Subcutaneous abdominal adipose tissue (tissue), 5 donors: Measurements from ENCODE around the gene S100Z.
"Not testable (repeated sequence)": the region's sequence is repeated elsewhere in the genome, so short reads cannot be mapped to it uniquely, and the experiment has no call there.

Experiments used
- H3K27ac ChIP-seq: one replicate; pipeline ENCODE4 v1.7.0; 2013; ENCODE audit warnings: low read depth, mild to moderate bottlenecking, inconsistent platforms, low read length, moderate library complexity
- H3K27me3 ChIP-seq, 5 donors: one replicate each; pipeline ENCODE4 v1.7.0; 2013; ENCODE audit warnings: low read length in 5 of 5, inconsistent platforms in 1 of 5; ENCODE audit not compliant: control insufficient read depth in 5 of 5, insufficient read depth in 4 of 5
- H3K36me3 ChIP-seq, 5 donors: one replicate each; pipeline ENCODE4 v1.7.0; 2013; ENCODE audit warnings: low read length in 5 of 5; ENCODE audit not compliant: control insufficient read depth in 5 of 5, insufficient read depth in 5 of 5
- H3K4me1 ChIP-seq, 5 donors: one replicate each; pipeline ENCODE4 v1.7.0; 2013; ENCODE audit warnings: low read length in 5 of 5, mild to moderate bottlenecking in 3 of 5, moderate library complexity in 1 of 5; ENCODE audit not compliant: control insufficient read depth in 5 of 5, insufficient read depth in 5 of 5
- H3K4me3 ChIP-seq, 5 donors: one replicate each; pipeline ENCODE4 v1.7.0; 2013; ENCODE audit warnings: low read length in 5 of 5, low read depth in 1 of 5
- H3K9ac ChIP-seq, 5 donors: one replicate each; pipeline ENCODE4 v1.7.0; 2013; ENCODE audit warnings: low read length in 5 of 5, mild to moderate bottlenecking in 4 of 5, moderate library complexity in 3 of 5
- H3K9me3 ChIP-seq, 5 donors: one replicate each; pipeline ENCODE4 v1.7.0; 2013; ENCODE audit warnings: low read length in 5 of 5; ENCODE audit not compliant: control insufficient read depth in 5 of 5
- donor health status: healthy.
- donor health status: healthy.
- donor health status: healthy.
- donor health status: healthy.
- donor health status: healthy.

Gene S100Z

DNA sequence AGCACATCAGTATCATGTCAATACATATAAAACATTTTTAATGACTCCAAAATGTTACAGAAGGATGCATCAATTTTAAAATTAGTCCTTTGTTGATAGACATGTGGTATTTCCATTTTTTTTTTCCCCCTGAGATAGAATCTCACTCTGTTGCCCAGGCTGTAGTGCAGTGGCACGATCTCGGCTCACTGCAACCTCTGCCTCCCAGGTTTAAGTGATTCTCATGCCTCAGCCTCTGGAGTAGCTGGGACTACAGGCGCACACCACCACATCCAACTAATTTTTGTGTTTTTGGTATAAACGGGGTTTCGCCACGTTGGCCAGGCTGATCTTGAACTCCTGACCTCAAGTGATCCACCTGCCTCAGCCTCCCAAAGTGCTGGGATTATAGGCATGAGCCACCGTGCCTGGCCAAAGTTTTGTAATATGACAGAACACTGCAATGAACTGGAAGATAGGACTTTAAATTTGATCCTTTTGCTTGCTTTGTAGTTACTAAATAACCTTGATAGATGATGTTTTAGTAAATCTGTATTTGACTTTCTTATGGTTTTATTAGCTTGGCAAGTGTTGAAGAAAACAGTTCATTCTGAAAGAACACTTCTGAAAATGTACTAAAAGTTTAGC lies 27.6 kb upstream of the S100Z start:
- H3K9ac ChIP-seq, H3K36me3 ChIP-seq, H3K4me3 ChIP-seq, H3K27ac ChIP-seq, H3K9me3 ChIP-seq: not testable (repeated sequence)
- Histone ChIP-seq H3K4me1 (peaks cover 0 to 21% (median 17%) of the 10 kb centered on the region in 5 donors), H3K27me3 (peaks cover 12 to 18% (median 16%) of the 10 kb centered on the region in 5 donors)

DNA sequence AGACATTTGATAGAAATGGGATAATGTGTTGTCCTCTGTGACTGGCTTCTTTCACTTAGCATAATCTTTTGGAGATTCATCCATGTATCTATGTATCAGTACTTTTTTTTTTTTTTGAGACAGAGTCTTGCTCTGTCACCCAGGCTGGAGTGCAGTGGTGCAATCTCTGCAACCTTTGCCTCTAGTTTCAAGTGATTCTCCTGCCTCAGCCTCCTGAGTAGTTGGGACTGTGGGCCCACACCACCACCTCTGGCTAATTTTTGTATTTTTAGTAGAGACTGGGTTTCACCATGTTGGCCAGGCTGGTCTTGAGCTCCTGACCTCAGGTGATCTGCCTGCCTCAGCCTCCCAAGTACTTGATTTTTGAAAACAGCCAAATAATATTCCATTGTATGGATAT lies 23.4 kb upstream of the S100Z start:
- H3K9me3 ChIP-seq, H3K9ac ChIP-seq, H3K36me3 ChIP-seq, H3K4me3 ChIP-seq, H3K27me3 ChIP-seq, H3K4me1 ChIP-seq, H3K27ac ChIP-seq: not testable (repeated sequence)

DNA sequence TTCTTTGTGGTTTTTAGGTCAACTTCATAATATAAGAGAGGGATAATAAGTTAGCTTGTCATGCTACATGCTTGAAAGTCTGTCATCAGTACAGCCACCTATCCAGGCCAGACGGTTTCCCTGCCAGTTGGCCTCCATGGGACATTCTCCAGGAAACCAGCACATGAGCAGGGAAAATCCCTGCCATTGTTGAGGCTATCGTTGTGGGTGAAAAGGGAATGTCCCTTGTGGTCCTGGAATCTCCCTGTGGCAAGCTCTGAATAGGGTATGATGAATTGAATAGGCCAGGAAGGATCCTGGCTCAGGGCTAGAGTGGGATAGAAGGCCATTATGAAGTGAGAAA lies 18.7 kb upstream of the S100Z start:
- H3K27ac ChIP-seq = no peak overlapping the region
- H3K9me3 ChIP-seq = no peaks in the 10 kb centered on the region
- no peak overlapping the region for H3K4me3 ChIP-seq

DNA sequence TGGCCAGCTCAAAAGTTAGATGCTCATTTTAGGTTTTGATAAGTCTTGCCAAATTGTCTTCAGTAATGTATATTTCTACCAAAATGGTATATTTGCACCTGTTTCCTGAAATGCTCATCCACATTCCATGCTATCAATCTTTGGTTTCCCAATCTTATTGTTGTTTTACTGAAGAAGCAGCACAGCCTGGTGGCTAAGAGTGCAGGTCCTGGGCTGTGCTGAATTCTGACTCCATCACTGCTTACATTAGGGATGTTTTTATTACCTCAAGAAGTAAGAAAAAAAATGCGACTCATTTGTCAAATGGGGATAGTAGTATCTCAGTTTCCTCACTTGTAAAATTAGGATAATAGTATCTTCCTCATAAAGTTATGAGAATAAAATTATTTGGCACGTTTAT lies 13.6 kb upstream of the S100Z start:
- no peak overlapping the region for H3K27ac ChIP-seq
- H3K9ac ChIP-seq = no peak overlapping the region
- H3K27me3 ChIP-seq = no peaks in the 10 kb centered on the region
- no peaks in the 10 kb centered on the region for H3K36me3 ChIP-seq
- H3K4me1 ChIP-seq = peaks cover 0 to 3% (median 0%) of the 10 kb centered on the region in 5 donors
- no peaks in the 10 kb centered on the region for H3K9me3 ChIP-seq
- H3K4me3 ChIP-seq = no peak overlapping the region

More for the DNA sequence above, 18.7 kb upstream of the S100Z start:
- H3K4me1 ChIP-seq = peaks cover 0 to 7% (median 0%) of the 10 kb centered on the region in 5 donors
- no peaks in the 10 kb centered on the region for H3K27me3 ChIP-seq
- H3K36me3 ChIP-seq = no peaks in the 10 kb centered on the region
- H3K9ac ChIP-seq = no peak overlapping the region

DNA sequence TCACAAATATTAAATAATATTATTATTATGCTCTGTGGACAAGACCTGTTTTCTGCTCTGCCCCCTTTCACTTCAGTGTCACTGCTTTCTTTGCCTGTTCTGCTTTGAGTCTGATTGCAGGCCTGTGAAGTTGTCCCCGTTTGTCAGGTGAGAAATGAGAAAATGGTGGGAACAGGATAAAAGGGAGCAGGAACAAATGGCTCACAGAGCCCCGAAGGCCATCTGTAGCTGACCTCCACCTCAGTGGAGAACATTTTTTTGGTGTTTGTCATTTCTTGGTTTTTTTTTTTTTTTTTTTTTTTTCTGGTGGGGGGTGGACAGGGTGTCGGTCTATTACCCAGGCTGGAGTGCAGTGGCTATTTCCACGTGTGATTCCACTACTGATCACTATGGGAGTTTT lies 13.2 kb upstream of the S100Z start:
- Histone ChIP-seq H3K36me3 (no peaks in the 10 kb centered on the region), H3K27me3 (no peaks in the 10 kb centered on the region), H3K27ac (no peak overlapping the region), H3K9ac (no peak overlapping the region), H3K4me3 (no peak overlapping the region), H3K9me3 (no peaks in the 10 kb centered on the region), H3K4me1 (no peaks in the 10 kb centered on the region)

DNA sequence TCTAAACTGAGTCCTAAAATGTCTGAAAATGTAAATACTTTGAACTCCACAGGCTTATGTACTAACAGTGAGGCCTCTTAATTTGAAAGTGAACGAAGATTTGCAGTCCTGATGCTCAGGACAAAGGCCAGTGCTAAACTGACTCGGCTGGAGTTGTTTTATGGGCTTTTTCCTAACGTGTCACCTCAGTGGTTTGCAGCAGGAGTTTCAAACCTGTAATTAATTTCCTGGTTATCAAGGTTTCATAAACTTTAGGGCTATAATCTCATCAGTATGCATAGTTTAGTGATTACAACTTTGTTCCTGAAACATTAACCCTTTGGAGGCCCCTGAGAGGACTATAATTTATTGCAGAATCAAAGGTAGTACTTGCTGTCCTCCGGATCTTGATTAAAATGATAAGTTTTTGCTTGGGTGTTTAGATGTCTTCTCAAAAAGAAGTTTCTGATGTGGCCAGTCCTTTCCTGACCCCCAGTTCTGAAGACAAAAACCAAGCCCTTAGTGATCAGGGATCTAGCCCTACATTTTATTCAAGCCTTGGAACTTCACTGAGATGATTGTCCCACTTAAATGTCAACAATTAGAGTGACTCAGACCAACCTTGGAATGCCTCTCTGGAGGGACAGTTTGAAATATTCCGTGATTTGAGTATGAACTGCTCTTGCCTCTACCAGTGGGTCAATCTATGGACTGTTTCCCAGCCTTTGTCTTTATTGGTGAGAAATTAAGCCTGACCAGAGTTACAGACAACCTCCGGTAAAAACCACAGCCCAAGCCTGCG lies 11.1 kb upstream of the S100Z start:
- Histone ChIP-seq H3K27ac (no peak overlapping the region), H3K27me3 (no peaks in the 10 kb centered on the region), H3K36me3 (no peaks in the 10 kb centered on the region), H3K9ac (no peak overlapping the region), H3K9me3 (no peaks in the 10 kb centered on the region), H3K4me3 (no peak overlapping the region), H3K4me1 (no peaks in the 10 kb centered on the region)

DNA sequence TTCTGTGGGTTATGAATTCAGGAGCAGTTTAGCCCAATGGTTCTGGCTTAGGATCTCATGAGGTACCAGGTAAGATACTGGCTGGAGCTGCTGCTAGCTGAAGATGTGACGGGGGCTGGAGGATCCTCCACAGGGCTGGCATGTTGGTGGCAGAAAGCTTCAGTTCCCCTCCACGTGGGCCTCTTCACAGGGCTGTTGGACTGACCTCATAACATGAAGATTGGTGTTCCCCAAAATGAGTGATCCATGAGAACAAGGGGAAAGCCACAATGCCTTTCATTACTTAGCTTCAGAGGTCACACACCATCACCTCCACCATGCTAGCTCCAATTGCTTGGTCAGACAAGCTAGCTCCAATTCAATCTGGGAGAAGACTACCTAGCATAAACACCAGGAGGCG lies 8.5 kb upstream of the S100Z start:
- H3K27ac ChIP-seq = no peak overlapping the region
- no peaks in the 10 kb centered on the region for H3K36me3 ChIP-seq
- peaks cover 0 to 7% (median 0%) of the 10 kb centered on the region in 5 donors for H3K4me1 ChIP-seq
- no peak overlapping the region for H3K9ac ChIP-seq
- no peaks in the 10 kb centered on the region for H3K9me3 ChIP-seq
- H3K4me3 ChIP-seq = no peak overlapping the region
- no peaks in the 10 kb centered on the region for H3K27me3 ChIP-seq

DNA sequence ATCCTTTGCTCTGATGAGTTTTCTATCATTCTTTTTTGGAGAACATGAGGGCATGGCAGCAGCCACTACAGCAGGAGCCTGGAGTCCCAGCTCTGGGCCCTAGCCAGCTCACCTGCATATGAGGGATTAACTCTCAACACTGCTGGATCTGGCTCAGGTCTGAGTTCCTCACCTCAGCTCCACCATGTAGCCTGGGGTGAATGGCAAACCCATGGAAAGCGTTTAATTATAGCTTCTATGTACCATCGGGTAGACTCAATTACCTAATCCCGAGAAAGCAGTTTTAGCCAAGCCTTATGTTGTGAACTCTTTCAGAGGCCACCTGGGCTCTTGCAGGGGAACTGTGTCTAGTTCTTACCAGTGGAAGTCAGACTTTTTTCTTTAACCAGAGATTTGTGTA lies 3.9 kb upstream of the S100Z start:
- H3K27ac ChIP-seq = no peak overlapping the region

DNA sequence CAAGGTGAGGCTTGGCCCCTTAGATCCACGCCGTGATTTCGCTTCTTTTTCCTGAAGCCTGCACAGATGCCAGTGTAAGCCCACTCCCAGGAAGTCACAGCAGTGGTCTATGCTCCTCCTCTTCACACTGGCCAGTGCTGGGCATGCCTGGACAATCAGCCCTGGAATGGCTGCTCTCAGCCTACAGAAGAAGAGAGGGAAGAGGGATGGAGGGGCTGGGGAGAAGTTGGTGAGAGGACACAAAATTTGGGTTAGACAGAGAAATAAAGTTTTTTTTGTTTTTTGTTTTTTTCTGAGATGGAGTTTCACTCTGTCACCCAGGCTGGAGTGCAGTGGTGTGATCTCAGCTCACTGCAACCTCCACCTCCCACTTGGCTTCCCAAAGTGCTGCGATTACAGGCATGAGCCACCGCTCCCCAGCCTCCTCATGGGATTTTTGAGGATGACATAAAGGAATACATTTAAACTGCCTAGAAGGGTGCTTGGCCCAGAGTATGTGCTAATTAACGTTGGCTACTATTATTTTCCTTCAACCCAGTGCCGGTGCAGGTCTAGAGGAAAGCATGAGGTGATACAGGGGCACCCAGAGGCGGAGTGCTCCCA lies 830 bp downstream of the S100Z start:
- Histone ChIP-seq H3K36me3 (no peaks in the 10 kb centered on the region), H3K27me3 (peaks cover 0 to 3% (median 0%) of the 10 kb centered on the region in 5 donors), H3K9me3 (peaks cover 0 to 3% (median 0%) of the 10 kb centered on the region in 5 donors), H3K4me3 (no peak overlapping the region), H3K4me1 (peaks cover 0 to 23% (median 10%) of the 10 kb centered on the region in 5 donors), H3K9ac (no peak overlapping the region), H3K27ac (no peak overlapping the region)

More for the DNA sequence above, 3.9 kb upstream of the S100Z start:
- Histone ChIP-seq H3K4me3 (no peak overlapping the region), H3K4me1 (peaks cover 0 to 11% (median 2%) of the 10 kb centered on the region in 5 donors), H3K9ac (no peak overlapping the region), H3K36me3 (no peaks in the 10 kb centered on the region), H3K9me3 (no peaks in the 10 kb centered on the region), H3K27me3 (peaks cover 0 to 3% (median 0%) of the 10 kb centered on the region in 5 donors)

DNA sequence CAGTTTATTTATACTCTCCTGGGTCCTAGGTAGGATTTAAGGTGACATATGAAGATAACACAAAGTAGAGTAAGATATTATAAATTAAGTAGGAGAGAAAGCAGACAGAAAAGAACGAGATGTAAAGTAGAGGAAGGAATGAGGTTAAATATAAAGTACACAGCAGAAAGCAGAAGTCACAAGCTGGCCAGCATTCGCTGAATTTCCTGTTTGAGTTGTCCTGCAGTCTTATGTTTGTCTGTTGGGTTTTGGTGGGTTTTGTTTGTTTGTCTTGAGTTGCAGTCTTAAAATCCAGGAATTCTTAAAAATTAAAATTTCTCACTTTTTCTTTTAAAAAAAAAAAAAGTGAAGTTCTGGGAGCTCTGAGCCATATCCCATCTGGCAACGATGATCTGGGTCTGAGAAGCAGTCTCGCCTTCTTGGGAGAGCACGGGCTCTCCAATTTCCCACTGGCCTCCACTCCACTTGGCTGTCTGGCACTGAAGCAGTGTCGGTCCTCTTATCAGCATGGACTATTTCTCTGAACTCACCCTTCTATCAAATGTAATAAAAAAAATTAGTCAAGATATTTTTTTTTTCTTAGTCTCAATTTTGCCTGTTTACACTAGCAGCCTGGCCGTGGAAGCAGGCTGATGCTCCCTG lies 2.0 kb downstream of the S100Z start:
- H3K27me3 ChIP-seq = peaks cover 0 to 3% (median 0%) of the 10 kb centered on the region in 5 donors
- H3K36me3 ChIP-seq = no peaks in the 10 kb centered on the region
- peaks cover 0 to 3% (median 0%) of the 10 kb centered on the region in 5 donors for H3K9me3 ChIP-seq
- no peak overlapping the region for H3K9ac ChIP-seq
- H3K4me3 ChIP-seq = no peak overlapping the region
- H3K4me1 ChIP-seq = peaks cover 0 to 34% (median 10%) of the 10 kb centered on the region in 5 donors
- no peak overlapping the region for H3K27ac ChIP-seq
